ENCODE data around the gene SMOC1.
A peak's percentile ranks its signal among the peaks of the same experiment; 100 is the strongest.

GRCh38 chr14:70027785-70028428 is 148.7 kb downstream of the SMOC1 start:
- TF ChIP-seq CTCF (IDR thresholded peaks at IDR 0.05) = peak; percentile 34 to 62 (median 57)
- TF ChIP-seq EP300 (IDR thresholded peaks at IDR 0.05) = no peak

Data from ovary (tissue), 3 donors.